Measurements from ENCODE around the gene ZNF180.

DNA sequence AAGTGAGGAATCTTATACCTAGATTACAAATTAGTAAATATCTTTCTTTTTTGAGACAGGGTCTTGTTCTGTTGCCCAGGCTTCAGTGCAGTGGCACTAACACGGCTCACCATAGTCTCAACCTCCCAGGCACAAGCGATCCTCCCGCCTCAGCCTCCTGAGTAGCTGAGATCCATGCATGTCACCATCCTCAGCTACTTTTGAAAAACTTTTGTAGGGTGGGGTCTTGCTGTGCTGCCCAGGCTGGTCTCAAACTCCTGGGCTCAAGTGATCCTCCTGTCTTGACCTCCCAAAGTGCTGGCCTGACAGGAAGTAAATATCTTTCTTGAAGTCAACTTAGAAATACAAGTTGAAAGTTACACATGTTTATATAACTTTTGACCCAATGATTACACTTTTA lies 49.2 kb upstream of the ZNF180 start:
- TF ChIP-seq EP300 (IDR thresholded peaks at IDR 0.05; ENCODE audit: borderline replicate concordance) (no peak), RAD21 (IDR thresholded peaks at IDR 0.05; ENCODE audit: low read depth) (no peak), TAF1 (IDR thresholded peaks at IDR 0.05; ENCODE audit: low read depth) (no peak), YY1 (IDR thresholded peaks at IDR 0.05; ENCODE audit: low read depth) (no peak), TCF12 (IDR thresholded peaks at IDR 0.05; ENCODE audit: low read depth) (no peak)

All from Ishikawa (cell line).